HG03066 (cell line): ENCODE measurements around the gene FAM13A.

ENCODE experiments used
- ATAC-seq: cut with Tn5 transposase; IDR thresholded peaks from one replicate; pipeline ENCODE4 v1.9.1; 2021; ENCODE audit warnings: low read depth; ENCODE audit not compliant: unreplicated experiment

Gene FAM13A

GRCh38 chr4:88792821-88793220 lies 264.2 kb downstream of the FAM13A start:
- no peak for ATAC-seq

GRCh38 chr4:88792268-88792781 lies 264.7 kb downstream of the FAM13A start:
- no peak for ATAC-seq

DNA sequence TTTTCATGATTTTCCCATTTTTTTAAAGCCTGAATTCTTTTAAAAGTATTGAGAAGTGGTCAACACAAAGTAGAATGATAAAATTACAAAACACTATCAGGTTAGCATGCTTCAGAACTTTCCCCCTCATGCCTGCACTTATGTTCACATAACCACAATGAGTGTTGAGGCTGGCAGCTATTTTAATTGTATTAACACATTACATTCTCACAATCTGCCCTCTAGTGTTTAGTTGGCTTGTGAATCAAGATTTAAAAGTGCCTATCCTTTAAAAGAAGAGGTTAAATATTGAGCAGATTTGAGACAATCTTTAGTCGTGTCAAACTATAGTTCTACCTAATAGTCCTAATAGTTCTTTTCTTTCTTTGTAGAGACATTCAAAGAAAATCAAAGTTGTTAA lies 265.7 kb downstream of the FAM13A start:
- no peak for ATAC-seq

- no peak for ATAC-seq
Observed at GRCh38 chr4:88788895-88789294, 268.1 kb downstream of the FAM13A start.

DNA sequence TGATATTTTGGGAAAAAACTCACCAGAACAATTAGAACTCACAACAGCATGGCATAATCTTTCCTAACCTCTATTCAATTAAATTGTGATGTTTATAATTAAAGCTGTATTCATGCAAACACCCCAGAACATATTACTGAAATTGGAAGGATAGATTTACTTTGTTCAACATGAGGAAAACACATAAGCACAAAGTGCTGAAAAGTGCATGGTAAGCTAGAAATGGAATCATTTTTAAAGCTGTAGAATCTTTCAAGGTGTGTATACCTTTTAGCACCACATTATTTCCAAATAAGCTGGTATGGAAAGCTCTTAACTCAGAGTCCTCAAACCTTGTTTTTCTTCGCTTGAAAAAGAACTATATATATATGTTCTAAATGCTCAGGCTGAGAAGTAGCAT lies 268.6 kb downstream of the FAM13A start:
- ATAC-seq: no peak

DNA sequence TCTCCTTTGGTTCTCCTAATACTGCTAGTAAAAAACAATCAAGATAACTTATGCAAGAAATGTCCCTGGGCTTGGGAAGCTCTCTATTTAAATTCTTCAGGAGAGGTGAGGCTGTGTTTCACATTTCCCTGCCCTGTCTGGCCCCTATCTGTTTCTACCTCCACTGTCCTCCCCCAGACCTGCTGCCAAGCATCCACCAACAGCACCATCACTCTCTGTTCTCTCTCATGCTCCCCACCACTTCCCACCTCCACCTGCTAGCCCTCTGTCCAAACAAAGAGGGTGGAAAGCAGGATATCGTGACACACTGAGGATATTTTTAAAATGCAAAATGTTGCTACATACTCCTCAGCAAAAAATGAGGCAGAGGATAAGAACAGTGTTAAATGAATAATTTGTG lies 271.0 kb downstream of the FAM13A start:
- ATAC-seq: no peak

DNA sequence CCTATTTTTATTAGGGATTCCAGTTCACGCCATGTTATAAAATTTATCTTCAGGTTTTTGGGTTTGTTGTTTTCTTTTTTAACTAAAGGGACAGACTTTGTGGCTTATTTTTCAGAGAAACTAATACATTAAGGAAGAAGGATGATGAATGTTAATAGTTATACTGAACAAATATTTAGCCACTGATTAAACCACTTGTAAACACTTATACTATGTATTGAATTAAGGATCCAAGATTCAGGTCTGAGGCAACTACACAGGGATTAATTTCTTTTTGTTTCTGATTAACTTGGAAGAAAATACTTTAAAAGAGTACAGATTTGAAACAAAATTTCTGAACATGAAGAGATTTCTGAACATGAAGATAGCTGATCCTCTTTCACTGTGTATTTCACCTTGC lies 276.6 kb downstream of the FAM13A start:
- ATAC-seq: no peak

GRCh38 chr4:88779431-88779830 lies 277.6 kb downstream of the FAM13A start:
- no peak for ATAC-seq

- peak; percentile 63 for ATAC-seq
Observed at GRCh38 chr4:88775529-88775928, 281.5 kb downstream of the FAM13A start.

GRCh38 chr4:88775026-88775425 lies 282.0 kb downstream of the FAM13A start:
- ATAC-seq: no peak

DNA sequence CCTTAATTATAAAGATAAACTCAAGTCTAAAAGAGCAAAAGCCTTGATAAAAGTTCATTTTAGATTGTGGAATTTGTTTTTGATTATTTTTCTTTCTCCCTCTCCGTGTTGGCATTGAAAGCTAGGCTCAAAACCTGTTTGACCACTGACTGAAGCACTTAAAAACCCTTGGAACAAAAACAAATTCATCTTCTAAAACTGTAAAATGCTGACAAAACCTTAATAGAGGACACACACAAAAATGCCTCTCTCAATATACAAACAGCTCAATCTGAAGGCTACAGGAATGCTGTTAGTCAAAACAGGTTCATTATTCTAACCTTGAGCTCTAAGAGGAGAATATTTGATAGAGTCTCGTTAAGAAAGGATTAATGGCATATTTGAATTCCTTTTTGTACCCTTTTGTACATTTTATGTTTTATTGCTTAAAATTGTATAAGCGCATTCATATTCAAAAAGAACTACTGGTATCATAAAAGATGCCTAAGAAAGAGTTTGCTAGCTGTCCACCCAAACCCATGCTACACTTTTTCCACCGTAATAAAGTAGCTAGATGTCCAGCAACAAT lies 285.0 kb downstream of the FAM13A start:
- ATAC-seq: no peak

GRCh38 chr4:88765729-88766128 lies 291.3 kb downstream of the FAM13A start:
- no peak for ATAC-seq

- ATAC-seq: no peak
Observed at GRCh38 chr4:88763075-88763474, 293.9 kb downstream of the FAM13A start.

GRCh38 chr4:88761861-88762523 lies 295.0 kb downstream of the FAM13A start:
- ATAC-seq: no peak

DNA sequence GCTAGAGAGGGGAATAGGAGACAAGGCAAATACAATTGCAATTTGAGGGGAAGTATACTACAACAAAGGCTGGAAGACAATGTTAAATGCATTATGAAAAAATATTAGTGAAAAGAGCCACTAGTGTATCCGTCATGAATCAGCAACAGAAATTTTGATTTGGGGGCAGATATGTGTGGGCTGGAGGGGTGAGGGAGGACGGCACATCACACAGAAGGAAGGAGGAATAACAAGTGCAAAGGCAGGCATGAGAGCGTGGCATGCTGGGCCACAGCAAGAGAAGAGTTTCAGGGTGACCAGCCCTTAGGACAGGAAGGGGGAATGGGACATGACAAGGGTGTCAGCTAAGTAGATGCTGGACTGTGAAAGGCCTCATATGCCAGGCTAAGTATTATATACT lies 295.6 kb downstream of the FAM13A start:
- ATAC-seq: no peak

GRCh38 chr4:88759895-88760290 lies 297.1 kb downstream of the FAM13A start:
- ATAC-seq: no peak

- ATAC-seq: no peak
Observed at GRCh38 chr4:88759039-88759894, 297.7 kb downstream of the FAM13A start.

DNA sequence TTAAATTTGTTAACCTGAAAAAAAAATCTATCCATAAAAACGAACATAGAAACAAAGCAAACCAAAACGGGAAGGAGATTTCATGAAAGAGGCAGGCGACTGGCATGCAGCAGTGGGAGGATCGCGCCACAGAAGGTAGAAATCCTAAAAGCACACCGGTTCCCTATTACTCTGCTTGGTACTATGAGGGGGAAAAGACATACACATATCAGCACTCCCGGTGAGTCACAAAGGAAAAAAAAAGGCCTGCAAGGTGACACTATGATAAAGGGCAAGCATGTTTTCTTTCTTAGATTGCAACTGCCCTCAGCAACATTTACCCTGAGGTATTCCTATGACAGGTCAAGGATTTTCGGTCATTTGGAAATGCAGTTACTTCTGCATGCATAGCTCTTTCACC lies 298.7 kb downstream of the FAM13A start:
- no peak for ATAC-seq

GRCh38 chr4:88757776-88758175 lies 299.2 kb downstream of the FAM13A start:
- ATAC-seq: no peak

DNA sequence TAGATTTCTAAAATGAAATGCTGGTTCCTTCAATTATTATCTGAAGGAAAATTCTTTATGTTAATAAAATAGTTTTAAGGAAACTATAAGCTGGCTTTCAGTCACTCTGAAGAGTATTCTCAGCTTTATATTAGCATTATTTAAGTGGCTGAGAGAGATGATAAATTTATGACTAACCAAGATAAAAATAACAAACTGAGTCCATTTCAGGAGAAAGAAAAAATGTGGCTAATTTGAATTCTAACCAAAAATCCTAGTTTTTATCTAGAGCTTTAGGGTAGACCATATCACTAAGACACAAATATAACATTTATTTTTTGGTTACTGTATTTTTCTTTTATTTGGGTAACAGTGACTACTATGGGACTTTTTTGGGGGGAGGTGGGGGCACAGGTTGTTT lies 299.9 kb downstream of the FAM13A start:
- no peak for ATAC-seq

- no peak for ATAC-seq
Observed at GRCh38 chr4:88756149-88756548, 300.8 kb downstream of the FAM13A start.

DNA sequence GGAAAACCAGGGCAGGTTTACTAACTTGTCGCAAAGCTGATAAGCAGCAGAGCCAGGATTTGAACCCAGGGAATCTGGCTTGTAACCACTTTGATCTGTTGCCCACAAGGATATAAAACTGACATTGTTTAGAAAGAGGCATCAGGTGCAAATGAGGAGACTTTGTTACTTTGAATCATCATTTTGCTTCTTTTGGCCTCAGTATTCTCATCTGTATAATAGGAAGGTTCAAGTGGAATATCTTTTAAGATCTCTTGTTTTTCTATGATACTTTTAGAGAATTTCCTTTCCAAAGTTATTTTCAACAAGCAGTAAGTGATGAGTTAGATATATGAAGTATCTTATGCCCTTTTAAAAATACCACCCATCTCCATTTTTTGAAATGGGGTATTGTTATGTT lies 301.5 kb downstream of the FAM13A start:
- ATAC-seq: no peak
